HTERT RPE-1 (cell line): ENCODE measurements around the gene AXDND1.
"Not testable (repeated sequence)": the region's sequence is repeated elsewhere in the genome, so short reads cannot be mapped to it uniquely, and the experiment has no call there.

ENCODE experiments used
- in situ Hi-C: fragments of 300-500 bp; cut with MboI; formaldehyde crosslinking; loops from 4 replicates; pipeline ENCODE4 v1.14.3; 2020; ENCODE audit warnings: low sequenced_read_pairs

AXDND1 gene

DNA sequence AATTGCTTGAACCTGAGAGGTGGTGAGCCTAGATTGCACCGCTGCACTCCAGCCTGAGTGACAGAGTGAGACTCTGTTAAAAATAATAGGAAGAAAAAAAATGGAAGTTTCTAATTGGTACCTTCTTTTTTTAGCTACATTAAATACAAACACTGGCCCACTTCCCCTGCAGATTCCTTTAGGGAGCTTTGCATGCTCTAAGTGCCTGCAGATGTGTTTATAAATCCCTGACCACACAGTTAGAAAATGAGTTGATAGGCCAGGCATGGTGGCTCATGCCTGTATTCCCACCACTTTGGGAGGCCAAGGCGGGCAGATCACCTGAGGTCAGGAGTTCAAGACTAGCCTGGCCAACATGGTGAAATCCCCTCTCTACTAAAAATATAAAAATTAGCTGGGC, 4.1 kb upstream of the AXDND1 start:
- in situ Hi-C loops: not testable (repeated sequence)

- in situ Hi-C loops: no loop called here
These were observed 476 bp downstream of the AXDND1 start for GRCh38 chr1:179366093-179366800.

DNA sequence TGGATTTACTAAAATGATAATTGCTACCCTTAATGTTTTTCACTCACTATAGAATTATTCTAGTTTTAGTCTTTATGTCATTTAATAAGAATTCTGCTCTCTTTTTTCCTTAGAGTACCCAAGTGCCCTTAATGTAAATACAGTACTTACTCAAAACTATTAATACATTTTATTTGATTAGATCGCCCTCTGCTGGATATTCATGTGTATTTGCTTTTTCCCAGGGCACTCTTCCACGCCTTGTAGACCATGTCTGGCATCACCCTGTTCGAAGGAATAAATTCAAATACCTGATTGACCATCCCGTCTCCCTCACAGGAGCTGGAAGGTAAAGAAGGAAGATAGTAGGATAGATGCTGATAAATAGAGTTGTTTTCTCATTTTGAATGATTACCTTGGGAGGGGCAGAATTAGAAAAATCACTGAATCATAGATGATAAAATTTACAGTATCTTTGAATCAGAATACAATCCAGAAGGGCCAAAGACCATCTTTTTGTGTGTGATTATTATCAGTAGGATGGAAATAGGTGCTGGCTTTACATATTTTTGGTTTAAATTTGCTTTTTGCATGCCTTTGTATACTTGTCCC, 4.1 kb downstream of the AXDND1 start:
- in situ Hi-C loops: no loop called here

DNA sequence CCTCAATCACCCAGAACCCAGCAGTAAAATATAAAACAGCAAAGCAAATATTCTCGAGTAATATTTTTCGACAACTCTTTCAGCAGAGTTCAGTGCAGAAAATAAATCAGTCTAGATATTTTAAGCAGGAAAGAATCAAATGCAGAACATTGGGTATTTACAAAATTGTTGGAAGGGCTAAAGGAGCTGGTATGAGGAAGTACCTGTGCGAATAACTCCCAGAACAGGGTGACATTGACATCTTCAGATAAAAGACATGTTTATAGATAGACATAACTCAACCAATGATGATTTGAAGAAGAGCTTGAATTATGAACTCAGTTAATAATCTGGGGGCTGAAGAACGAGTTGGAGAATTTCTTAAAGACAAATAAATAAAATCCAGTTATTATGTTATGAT, 6.4 kb downstream of the AXDND1 start:
- in situ Hi-C loops: no loop called here

DNA sequence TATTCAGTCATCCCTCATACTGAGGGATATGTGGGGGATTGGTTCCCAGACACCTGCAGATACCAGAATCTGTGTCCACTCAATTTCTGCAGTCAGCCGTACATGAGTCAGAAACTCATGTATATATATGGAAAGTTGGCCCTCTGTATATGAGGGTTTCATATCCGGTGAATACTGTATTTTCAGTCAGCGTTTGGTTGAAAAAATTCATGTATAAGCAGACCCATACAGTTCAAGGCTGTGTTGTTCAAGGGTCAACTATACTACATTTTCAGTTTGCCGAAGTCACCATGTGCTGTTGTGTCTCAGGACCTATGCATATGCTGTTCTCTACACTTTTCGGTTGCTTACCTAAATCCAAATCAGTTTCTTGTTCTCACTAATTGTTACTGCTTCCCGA, 10.5 kb downstream of the AXDND1 start:
- in situ Hi-C loops: no loop called here

GRCh38 chr1:179380299-179380698, 14.5 kb downstream of the AXDND1 start:
- in situ Hi-C loops: no loop called here

- in situ Hi-C loops: no loop called here
These were observed 18.3 kb downstream of the AXDND1 start for GRCh38 chr1:179384027-179384426.

DNA sequence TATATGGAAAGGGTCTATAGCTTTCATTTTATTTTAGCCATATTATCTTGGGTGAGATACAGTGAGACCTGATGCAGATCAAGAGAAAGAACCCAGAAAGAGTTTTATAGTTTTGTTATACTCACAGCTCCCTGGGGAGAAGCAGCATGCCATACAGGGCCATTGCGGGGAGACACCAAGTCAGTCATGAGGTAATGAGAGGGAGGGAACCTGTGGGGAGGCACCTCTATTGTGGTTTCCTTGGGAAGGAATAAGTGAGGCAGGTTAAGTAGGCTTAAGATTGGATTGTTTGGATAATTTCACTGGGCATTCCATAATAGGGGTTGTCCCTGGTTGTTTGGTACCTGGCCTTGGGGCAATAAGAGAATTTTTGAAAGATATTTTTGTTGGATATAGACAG, 19.7 kb downstream of the AXDND1 start:
- in situ Hi-C loops: no loop called here

DNA sequence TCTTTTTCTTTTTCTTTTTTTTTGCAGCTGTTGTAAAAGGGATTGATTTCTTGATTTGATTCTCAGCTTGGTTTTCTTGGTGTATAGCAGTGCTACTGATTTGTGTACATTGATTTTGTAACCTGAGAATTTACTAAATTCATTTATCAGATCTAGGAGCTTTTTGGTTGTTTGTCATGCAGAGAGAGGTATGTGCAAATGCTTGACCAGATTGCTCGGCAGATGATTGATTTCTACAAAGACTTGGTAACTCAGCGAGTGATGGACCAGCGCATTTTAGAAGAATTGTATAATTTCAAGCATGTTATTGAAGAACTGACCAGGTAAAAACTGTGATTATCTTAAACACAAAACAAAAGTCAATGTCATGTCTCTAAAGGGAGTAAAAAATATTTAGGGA, 27.9 kb downstream of the AXDND1 start:
- in situ Hi-C loops: no loop called here

DNA sequence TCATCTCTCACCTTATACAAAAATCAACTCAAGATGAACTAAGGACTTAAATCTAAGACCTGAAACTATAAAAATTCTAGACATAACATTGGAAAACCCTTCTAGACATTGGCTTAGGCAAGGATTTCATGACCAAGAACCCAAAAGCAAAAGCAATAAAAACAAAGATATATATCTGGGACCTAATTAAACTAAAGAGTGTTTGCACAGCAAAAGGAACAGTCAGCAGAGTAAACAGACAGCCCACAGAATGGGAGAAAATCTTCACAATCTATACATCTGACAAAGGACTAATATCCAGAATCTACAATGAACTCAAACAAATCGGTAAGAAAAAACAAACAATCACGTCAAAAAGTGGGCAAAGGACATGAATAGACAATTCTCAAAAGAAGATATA, 33.6 kb downstream of the AXDND1 start:
- in situ Hi-C loops: not testable (repeated sequence)

GRCh38 chr1:179417760-179418159, 52.0 kb downstream of the AXDND1 start:
- in situ Hi-C loops: not testable (repeated sequence)

GRCh38 chr1:179418706-179419105, 52.9 kb downstream of the AXDND1 start:
- in situ Hi-C loops: not testable (repeated sequence)

DNA sequence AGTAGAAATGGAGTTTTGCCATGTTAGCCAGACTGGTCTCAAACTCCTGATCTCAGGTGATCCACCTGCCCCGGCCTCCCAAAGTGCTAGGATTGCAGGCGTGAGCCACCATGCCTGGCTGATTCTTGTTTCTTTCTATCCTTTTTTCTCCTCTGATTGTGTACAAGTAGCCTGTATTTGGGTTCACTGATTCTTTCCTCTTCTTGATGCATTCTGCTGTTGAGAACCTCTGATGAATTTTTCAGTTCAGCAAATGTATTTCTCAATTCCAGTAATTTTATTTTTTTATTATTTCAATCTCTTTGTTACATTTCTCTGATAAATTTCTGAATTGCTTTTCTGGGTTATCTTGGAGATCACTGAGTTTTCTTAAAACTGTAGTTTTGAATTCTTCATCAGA, 58.8 kb downstream of the AXDND1 start:
- in situ Hi-C loops: no loop called here

DNA sequence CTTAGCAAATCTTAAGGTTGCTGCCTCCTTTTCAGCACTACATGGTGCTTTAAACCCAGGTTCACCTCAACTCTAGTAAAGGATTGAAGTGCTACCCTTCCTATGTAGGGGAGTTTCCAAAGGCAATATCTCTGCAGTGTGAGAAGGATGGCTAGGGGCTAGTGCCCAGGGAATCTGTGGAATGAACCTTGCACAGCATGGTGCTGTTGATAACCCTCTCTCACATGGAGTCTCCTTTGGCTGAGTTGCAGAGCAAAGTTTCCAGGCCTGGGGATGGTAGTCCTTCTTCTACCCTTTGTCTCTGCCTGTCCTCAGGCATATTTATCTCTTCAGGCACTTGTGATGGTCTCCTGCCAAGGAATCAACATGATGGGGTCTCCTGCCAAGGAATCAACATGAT, 59.4 kb downstream of the AXDND1 start:
- in situ Hi-C loops: no loop called here

DNA sequence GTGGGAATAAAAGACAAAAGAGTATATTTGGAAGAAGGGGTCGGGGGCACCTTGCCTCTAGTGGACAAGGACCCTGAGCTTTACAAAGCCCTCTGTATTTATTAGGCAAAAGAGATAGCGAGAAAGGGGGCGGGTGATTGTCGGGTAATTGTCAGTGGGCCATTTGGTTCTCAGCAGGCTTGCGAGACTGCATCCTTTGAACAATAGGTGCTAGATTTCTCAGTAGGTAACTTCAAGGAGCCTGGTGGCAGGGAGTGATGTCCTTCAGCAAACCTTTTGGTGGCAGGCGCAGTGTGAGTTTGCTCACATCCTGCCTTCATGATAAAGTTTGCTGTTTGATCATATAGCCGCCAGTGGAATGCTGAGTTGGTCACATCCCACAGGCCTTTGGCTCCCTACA, 71.4 kb downstream of the AXDND1 start:
- in situ Hi-C loops: no loop called here

DNA sequence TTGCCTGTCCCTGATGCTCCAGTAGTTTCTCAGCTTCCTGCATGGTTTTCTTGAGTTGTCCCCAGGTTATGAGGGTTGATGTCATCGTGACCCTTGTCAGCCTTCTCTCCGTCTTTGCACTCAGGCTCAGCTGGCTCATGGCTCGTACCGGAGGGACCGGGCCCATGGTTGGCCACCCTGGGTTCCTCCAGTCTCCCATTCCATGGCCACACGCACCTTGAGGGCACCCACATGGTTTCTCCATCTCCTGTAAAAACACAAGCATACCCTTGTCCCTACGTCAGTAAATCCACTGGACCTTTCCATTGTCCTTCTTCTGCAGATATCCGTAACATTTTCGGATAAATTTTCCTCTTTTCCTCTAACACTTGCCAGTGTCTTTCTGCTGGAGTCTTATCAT, 73.9 kb downstream of the AXDND1 start:
- in situ Hi-C loops: not testable (repeated sequence)

DNA sequence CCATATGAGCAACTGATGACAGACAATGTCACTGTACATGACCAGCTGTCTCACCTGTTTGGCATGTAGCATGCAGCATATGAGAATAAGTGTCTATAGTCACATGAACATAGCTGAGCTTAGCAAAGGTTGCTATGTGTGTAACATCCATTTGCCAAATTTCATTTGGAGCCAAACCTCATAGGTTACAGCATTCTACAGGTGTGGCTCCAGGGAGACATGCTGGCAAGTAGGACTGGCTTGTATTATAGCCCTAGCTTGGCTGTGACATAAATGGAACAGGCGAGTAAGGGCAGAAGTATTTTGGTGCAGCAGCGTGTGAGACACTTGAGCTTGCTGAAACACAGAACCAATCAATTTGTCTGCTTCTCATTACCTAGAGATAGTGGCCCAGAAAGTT, 74.5 kb downstream of the AXDND1 start:
- in situ Hi-C loops: not testable (repeated sequence)

- in situ Hi-C loops: no loop called here
These were observed 75.2 kb downstream of the AXDND1 start for GRCh38 chr1:179440971-179441370.

GRCh38 chr1:179441501-179441900, 75.7 kb downstream of the AXDND1 start:
- in situ Hi-C loops: no loop called here

- in situ Hi-C loops: not testable (repeated sequence)
These were observed 77.1 kb downstream of the AXDND1 start for GRCh38 chr1:179442846-179443245.

GRCh38 chr1:179445593-179445992, 79.8 kb downstream of the AXDND1 start:
- in situ Hi-C loops: no loop called here

GRCh38 chr1:179447489-179447888, 81.7 kb downstream of the AXDND1 start:
- in situ Hi-C loops: no loop called here
